NCI-H187 treated with DMSO at 0.1 percent for 48 hours (cell line): ENCODE data around the gene ULK4.
"Not testable (repeated sequence)": the region's sequence is repeated elsewhere in the genome, so short reads cannot be mapped to it uniquely, and the experiment has no call there.

Experiments used
- DNase-seq: peaks from one replicate; lab custom pipeline; 2025; lab: John Stamatoyannopoulos, UW

Gene ULK4

GRCh38 chr3:41961751-41962679 is at the start of gene ULK4:
ULK4 (minus strand) TSS chr3:41962103; CDS start chr3:41954759, 7,344 bp downstream.
- peak; percentile 90 for DNase-seq

GRCh38 chr3:42010530-42010929 is 48.6 kb upstream of the ULK4 start:
- no peak for DNase-seq

- DNase-seq: no peak
Measured at GRCh38 chr3:42009456-42009855, 47.6 kb upstream of the ULK4 start.

GRCh38 chr3:42007785-42008184 is 45.9 kb upstream of the ULK4 start:
- no peak for DNase-seq

GRCh38 chr3:42005401-42005800 is 43.5 kb upstream of the ULK4 start:
- no peak for DNase-seq

GRCh38 chr3:42002790-42003189 is 40.9 kb upstream of the ULK4 start:
- DNase-seq: no peak

GRCh38 chr3:42001777-42002176 is 39.9 kb upstream of the ULK4 start:
- DNase-seq: no peak

GRCh38 chr3:41999909-42000308 is 38.0 kb upstream of the ULK4 start:
- DNase-seq: no peak

- DNase-seq: no peak
Measured at GRCh38 chr3:41997702-41998550, 36.0 kb upstream of the ULK4 start.

- no peak for DNase-seq
Measured at GRCh38 chr3:41991437-41991836, 29.5 kb upstream of the ULK4 start.

GRCh38 chr3:41989518-41989917 is 27.6 kb upstream of the ULK4 start:
- DNase-seq: no peak

GRCh38 chr3:41987627-41988026 is 25.7 kb upstream of the ULK4 start:
- no peak for DNase-seq

GRCh38 chr3:41986561-41986960 is 24.7 kb upstream of the ULK4 start:
- DNase-seq: no peak

GRCh38 chr3:41985018-41985417 is 23.1 kb upstream of the ULK4 start:
- no peak for DNase-seq

- DNase-seq: not testable (repeated sequence)
Measured at GRCh38 chr3:41983091-41983490, 21.2 kb upstream of the ULK4 start.

- DNase-seq: not testable (repeated sequence)
Measured at GRCh38 chr3:41977401-41977800, 15.5 kb upstream of the ULK4 start.

GRCh38 chr3:41975416-41976103 is 13.7 kb upstream of the ULK4 start:
- DNase-seq: no peak

- DNase-seq: no peak
Measured at GRCh38 chr3:41974223-41974622, 12.3 kb upstream of the ULK4 start.

- DNase-seq: no peak
Measured at GRCh38 chr3:41972802-41973201, 10.9 kb upstream of the ULK4 start.

- no peak for DNase-seq
Measured at GRCh38 chr3:41966206-41966605, 4.3 kb upstream of the ULK4 start.

- DNase-seq: no peak
Measured at GRCh38 chr3:41963823-41964222, 1.9 kb upstream of the ULK4 start.
